Measurements from ENCODE around the gene ITPR1.

Gene ITPR1

GRCh38 chr3:4678320-4678719 lies 185.2 kb downstream of the ITPR1 start:
- WGBS: 88% methylated on average over 10 of the region's 10 CpGs
- Histone ChIP-seq H2BK5ac (ENCODE audit: low read depth, low read length, poor library complexity, severe bottlenecking) (no peak overlapping the region), H2BK15ac (ENCODE audit: low read depth, poor library complexity, severe bottlenecking) (no peak overlapping the region), H3K4ac (ENCODE audit: low read depth in 1 of 2, low read length in 2 of 2) (no peak overlapping the region), H2AK5ac (ENCODE audit: low read length, severe bottlenecking) (peak overlapping the region; percentile 4), H3K79me1 (replicated peaks; ENCODE audit: low read length, poor library complexity, severe bottlenecking) (no peaks in the 10 kb centered on the region), H3K14ac (ENCODE audit: low read length in 2 of 2) (no peak overlapping the region), H4K8ac (ENCODE audit: low read length) (no peak overlapping the region), H3K9me3 (ENCODE audit: control insufficient read depth, low read length) (no peaks in the 10 kb centered on the region), H3K18ac (ENCODE audit: low read depth in 1 of 2, low read length in 2 of 2) (no peak overlapping the region), H3K4me2 (ENCODE audit: low read length, poor library complexity, severe bottlenecking) (no peak overlapping the region), H2AFZ (ENCODE audit: low read depth, low read length) (no peak overlapping the region), H3K27me3 (ENCODE audit: control insufficient read depth in 1 of 2, insufficient read depth in 1 of 2, low read length in 2 of 2) (no peaks in the 10 kb centered on the region), H3K27ac (ENCODE audit: low read length, poor library complexity, severe bottlenecking) (no peak overlapping the region), H3K23ac (ENCODE audit: low read length in 2 of 2) (no peak overlapping the region), H3K9ac (ENCODE audit: low read length) (no peak overlapping the region), H2BK120ac (ENCODE audit: low read depth, low read length) (no peak overlapping the region), H3K4me1 (ENCODE audit: control insufficient read depth, insufficient read depth, low read depth, low read length) (no peaks in the 10 kb centered on the region), H4K91ac (ENCODE audit: low read length) (no peak overlapping the region), H3K4me3 (ENCODE audit: insufficient read depth in 1 of 2, low read depth in 1 of 2, low read length in 2 of 2) (no peak overlapping the region), H3K36me3 (ENCODE audit: control insufficient read depth in 1 of 2, insufficient read depth in 2 of 2, low read depth in 1 of 2, low read length in 2 of 2) (no peaks in the 10 kb centered on the region), H2BK12ac (ENCODE audit: low read length in 2 of 2) (no peak overlapping the region)
- no peak for DNase-seq

- no peak overlapping the region for H2BK12ac ChIP-seq (ENCODE audit: low read length in 2 of 2)
- H2BK120ac ChIP-seq (ENCODE audit: low read depth, low read length): no peak overlapping the region
- H3K18ac ChIP-seq (ENCODE audit: low read depth in 1 of 2, low read length in 2 of 2): no peak overlapping the region
- no peak overlapping the region for H2AK5ac ChIP-seq (ENCODE audit: low read length, severe bottlenecking)
- no peak overlapping the region for H4K8ac ChIP-seq (ENCODE audit: low read length)
- no peak overlapping the region for H2BK5ac ChIP-seq (ENCODE audit: low read depth, low read length, poor library complexity, severe bottlenecking)
- no peak overlapping the region for H3K23ac ChIP-seq (ENCODE audit: low read length in 2 of 2)
- peak; percentile 49 for DNase-seq
- no peaks in the 10 kb centered on the region for H3K27me3 ChIP-seq (ENCODE audit: control insufficient read depth in 1 of 2, insufficient read depth in 1 of 2, low read length in 2 of 2)
- 73% methylated on average over 3 of the region's 3 CpGs for WGBS
- no peaks in the 10 kb centered on the region for H3K79me1 ChIP-seq (replicated peaks; ENCODE audit: low read length, poor library complexity, severe bottlenecking)
- H3K4me3 ChIP-seq (ENCODE audit: insufficient read depth in 1 of 2, low read depth in 1 of 2, low read length in 2 of 2): no peak overlapping the region
- no peak overlapping the region for H4K91ac ChIP-seq (ENCODE audit: low read length)
- no peak overlapping the region for H3K4ac ChIP-seq (ENCODE audit: low read depth in 1 of 2, low read length in 2 of 2)
- no peak overlapping the region for H3K14ac ChIP-seq (ENCODE audit: low read length in 2 of 2)
- H3K4me2 ChIP-seq (ENCODE audit: low read length, poor library complexity, severe bottlenecking): no peak overlapping the region
- H3K4me1 ChIP-seq (ENCODE audit: control insufficient read depth, insufficient read depth, low read depth, low read length): no peaks in the 10 kb centered on the region
- H3K9me3 ChIP-seq (ENCODE audit: control insufficient read depth, low read length): no peaks in the 10 kb centered on the region
- H2AFZ ChIP-seq (ENCODE audit: low read depth, low read length): no peak overlapping the region
- H2BK15ac ChIP-seq (ENCODE audit: low read depth, poor library complexity, severe bottlenecking): no peak overlapping the region
- no peak overlapping the region for H3K9ac ChIP-seq (ENCODE audit: low read length)
- H3K27ac ChIP-seq (ENCODE audit: low read length, poor library complexity, severe bottlenecking): peak overlapping the region; percentile 81
- H3K36me3 ChIP-seq (ENCODE audit: control insufficient read depth in 1 of 2, insufficient read depth in 2 of 2, low read depth in 1 of 2, low read length in 2 of 2): no peaks in the 10 kb centered on the region
These were observed 187.1 kb downstream of the ITPR1 start for GRCh38 chr3:4680227-4680691.

GRCh38 chr3:4680871-4681300 lies 187.7 kb downstream of the ITPR1 start:
- DNase-seq: peak; percentile 58
- H2BK5ac ChIP-seq (ENCODE audit: low read depth, low read length, poor library complexity, severe bottlenecking): no peak overlapping the region
- no peaks in the 10 kb centered on the region for H3K36me3 ChIP-seq (ENCODE audit: control insufficient read depth in 1 of 2, insufficient read depth in 2 of 2, low read depth in 1 of 2, low read length in 2 of 2)
- H3K4ac ChIP-seq (ENCODE audit: low read depth in 1 of 2, low read length in 2 of 2): no peak overlapping the region
- peak overlapping the region; percentile 0 for H3K4me2 ChIP-seq (ENCODE audit: low read length, poor library complexity, severe bottlenecking)
- H3K9ac ChIP-seq (ENCODE audit: low read length): no peak overlapping the region
- no peaks in the 10 kb centered on the region for H3K9me3 ChIP-seq (ENCODE audit: control insufficient read depth, low read length)
- no peak overlapping the region for H4K8ac ChIP-seq (ENCODE audit: low read length)
- H4K91ac ChIP-seq (ENCODE audit: low read length): no peak overlapping the region
- H3K4me1 ChIP-seq (ENCODE audit: control insufficient read depth, insufficient read depth, low read depth, low read length): no peaks in the 10 kb centered on the region
- no peak overlapping the region for H3K14ac ChIP-seq (ENCODE audit: low read length in 2 of 2)
- no peak overlapping the region for H2BK120ac ChIP-seq (ENCODE audit: low read depth, low read length)
- H3K27ac ChIP-seq (ENCODE audit: low read length, poor library complexity, severe bottlenecking): peak overlapping the region; percentile 81
- no peak overlapping the region for H3K23ac ChIP-seq (ENCODE audit: low read length in 2 of 2)
- no peaks in the 10 kb centered on the region for H3K27me3 ChIP-seq (ENCODE audit: control insufficient read depth in 1 of 2, insufficient read depth in 1 of 2, low read length in 2 of 2)
- no peak overlapping the region for H2AFZ ChIP-seq (ENCODE audit: low read depth, low read length)
- H2BK12ac ChIP-seq (ENCODE audit: low read length in 2 of 2): no peak overlapping the region
- no peak overlapping the region for H2AK5ac ChIP-seq (ENCODE audit: low read length, severe bottlenecking)
- WGBS: 50% methylated on average over 1 of the region's 2 CpGs
- no peak overlapping the region for H3K18ac ChIP-seq (ENCODE audit: low read depth in 1 of 2, low read length in 2 of 2)
- H2BK15ac ChIP-seq (ENCODE audit: low read depth, poor library complexity, severe bottlenecking): no peak overlapping the region
- H3K79me1 ChIP-seq (replicated peaks; ENCODE audit: low read length, poor library complexity, severe bottlenecking): no peaks in the 10 kb centered on the region
- no peak overlapping the region for H3K4me3 ChIP-seq (ENCODE audit: insufficient read depth in 1 of 2, low read depth in 1 of 2, low read length in 2 of 2)

DNA sequence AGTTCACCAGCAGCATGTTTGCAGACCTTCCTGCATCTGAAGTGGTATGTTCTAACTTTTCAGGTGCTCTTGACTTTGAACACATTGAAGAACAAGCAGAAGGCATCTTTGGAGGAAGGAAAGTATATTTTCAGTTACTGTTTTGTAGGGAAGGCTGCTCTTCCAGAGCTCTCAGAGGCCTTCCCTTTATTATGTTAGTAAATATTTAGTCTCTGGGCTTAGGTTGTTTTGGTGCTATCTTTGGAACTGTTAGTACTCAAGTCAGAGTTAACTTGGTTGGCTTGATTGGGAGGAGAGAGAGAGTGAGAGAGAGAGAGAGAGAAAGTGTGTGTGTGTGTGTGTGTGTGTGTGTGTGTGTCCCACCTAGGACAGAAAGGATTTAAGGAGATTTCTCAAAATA lies 188.2 kb downstream of the ITPR1 start:
- peak; percentile 48 for DNase-seq
- Histone ChIP-seq H2BK15ac (ENCODE audit: low read depth, poor library complexity, severe bottlenecking) (no peak overlapping the region), H3K9ac (ENCODE audit: low read length) (no peak overlapping the region), H3K4ac (ENCODE audit: low read depth in 1 of 2, low read length in 2 of 2) (no peak overlapping the region), H3K27ac (ENCODE audit: low read length, poor library complexity, severe bottlenecking) (peak overlapping the region; percentile 81), H3K18ac (ENCODE audit: low read depth in 1 of 2, low read length in 2 of 2) (no peak overlapping the region), H2BK12ac (ENCODE audit: low read length in 2 of 2) (no peak overlapping the region), H2AK5ac (ENCODE audit: low read length, severe bottlenecking) (no peak overlapping the region), H3K4me3 (ENCODE audit: insufficient read depth in 1 of 2, low read depth in 1 of 2, low read length in 2 of 2) (no peak overlapping the region), H3K4me2 (ENCODE audit: low read length, poor library complexity, severe bottlenecking) (no peak overlapping the region), H3K4me1 (ENCODE audit: control insufficient read depth, insufficient read depth, low read depth, low read length) (no peaks in the 10 kb centered on the region), H3K23ac (ENCODE audit: low read length in 2 of 2) (no peak overlapping the region), H4K8ac (ENCODE audit: low read length) (no peak overlapping the region), H3K9me3 (ENCODE audit: control insufficient read depth, low read length) (no peaks in the 10 kb centered on the region), H2BK120ac (ENCODE audit: low read depth, low read length) (no peak overlapping the region), H3K14ac (ENCODE audit: low read length in 2 of 2) (no peak overlapping the region), H3K79me1 (replicated peaks; ENCODE audit: low read length, poor library complexity, severe bottlenecking) (no peaks in the 10 kb centered on the region), H3K27me3 (ENCODE audit: control insufficient read depth in 1 of 2, insufficient read depth in 1 of 2, low read length in 2 of 2) (no peaks in the 10 kb centered on the region), H2BK5ac (ENCODE audit: low read depth, low read length, poor library complexity, severe bottlenecking) (no peak overlapping the region), H4K91ac (ENCODE audit: low read length) (no peak overlapping the region), H2AFZ (ENCODE audit: low read depth, low read length) (no peak overlapping the region), H3K36me3 (ENCODE audit: control insufficient read depth in 1 of 2, insufficient read depth in 2 of 2, low read depth in 1 of 2, low read length in 2 of 2) (no peaks in the 10 kb centered on the region)

Data from mesenchymal stem cell (in vitro differentiated cells and primary cell).